HG03442 (cell line): ENCODE measurements around the gene DNASE1L2.
"Not testable (repeated sequence)": the region's sequence is repeated elsewhere in the genome, so short reads cannot be mapped to it uniquely, and the experiment has no call there.

Experiments used
- ATAC-seq: cut with Tn5 transposase; IDR thresholded peaks from one replicate; pipeline ENCODE4 v1.9.1; 2021; ENCODE audit warnings: mild to moderate bottlenecking, moderate library complexity; ENCODE audit not compliant: unreplicated experiment

Gene DNASE1L2

GRCh38 chr16:2238150-2238837, 2.0 kb downstream of the DNASE1L2 start:
- no peak for ATAC-seq

- ATAC-seq, result no peak
These were observed 2.8 kb downstream of the DNASE1L2 start for GRCh38 chr16:2238838-2239675.

- not testable (repeated sequence) for ATAC-seq
These were observed 4.1 kb downstream of the DNASE1L2 start for GRCh38 chr16:2240331-2240730.

- no peak for ATAC-seq
These were observed 6.4 kb downstream of the DNASE1L2 start for GRCh38 chr16:2242598-2242997.

GRCh38 chr16:2243031-2243528, 6.8 kb downstream of the DNASE1L2 start:
- ATAC-seq, result no peak

- ATAC-seq, result no peak
These were observed 7.5 kb downstream of the DNASE1L2 start for GRCh38 chr16:2243781-2244180.

GRCh38 chr16:2244301-2244700, 8.1 kb downstream of the DNASE1L2 start:
- ATAC-seq, result no peak

- no peak for ATAC-seq
These were observed 8.9 kb downstream of the DNASE1L2 start for GRCh38 chr16:2244926-2245795.

GRCh38 chr16:2246301-2246885, 10.1 kb downstream of the DNASE1L2 start:
- ATAC-seq, result no peak

- no peak for ATAC-seq
These were observed 14.5 kb downstream of the DNASE1L2 start for GRCh38 chr16:2250652-2251295.

GRCh38 chr16:2251296-2252111, 15.3 kb downstream of the DNASE1L2 start, which contains the start of gene ECI1:
Gene ECI1, minus strand, starts transcription at chr16:2251587. Its CDS starts 21 bp downstream, at chr16:2251566.
- peak; percentile 84 for ATAC-seq

GRCh38 chr16:2252806-2253148, 16.5 kb downstream of the DNASE1L2 start:
- no peak for ATAC-seq

GRCh38 chr16:2253293-2253692, 17.0 kb downstream of the DNASE1L2 start:
- ATAC-seq, result no peak

- ATAC-seq, result no peak
These were observed 20.4 kb downstream of the DNASE1L2 start for GRCh38 chr16:2256531-2257140.

GRCh38 chr16:2257726-2258125, 21.5 kb downstream of the DNASE1L2 start:
- no peak for ATAC-seq

- not testable (repeated sequence) for ATAC-seq
These were observed 22.3 kb downstream of the DNASE1L2 start for GRCh38 chr16:2258530-2258929.

- no peak for ATAC-seq
These were observed 24.0 kb downstream of the DNASE1L2 start for GRCh38 chr16:2260250-2260649.

GRCh38 chr16:2263026-2263425, 26.8 kb downstream of the DNASE1L2 start:
- ATAC-seq, result not testable (repeated sequence)

GRCh38 chr16:2266887-2267286, 30.6 kb downstream of the DNASE1L2 start:
- ATAC-seq, result not testable (repeated sequence)
